Mucosa of rectum (tissue), 2 donors: ENCODE measurements around the gene PTH2R.
"Not testable (repeated sequence)": the region's sequence is repeated elsewhere in the genome, so short reads cannot be mapped to it uniquely, and the experiment has no call there.

Experiments used
- H3K27ac ChIP-seq, 2 donors: one replicate each; pipeline ENCODE4 v1.7.0; 2013; ENCODE audit warnings: inconsistent platforms in 2 of 2, low read depth in 2 of 2, low read length in 2 of 2
- H3K27me3 ChIP-seq, 2 donors: one replicate each; pipeline ENCODE4 v1.7.0; 2013; ENCODE audit warnings: low read length in 2 of 2; ENCODE audit not compliant: control insufficient read depth in 2 of 2, insufficient read depth in 2 of 2
- H3K36me3 ChIP-seq, 2 donors: one replicate each; pipeline ENCODE4 v1.7.0; 2013; ENCODE audit warnings: low read length in 2 of 2; ENCODE audit not compliant: control insufficient read depth in 2 of 2, insufficient read depth in 2 of 2
- H3K4me1 ChIP-seq, 2 donors: one replicate each; pipeline ENCODE4 v1.7.0; 2013; ENCODE audit warnings: low read length in 2 of 2, mild to moderate bottlenecking in 1 of 2; ENCODE audit not compliant: control insufficient read depth in 2 of 2, insufficient read depth in 2 of 2
- H3K4me3 ChIP-seq, 2 donors: one replicate each; pipeline ENCODE4 v1.7.0; 2013; ENCODE audit warnings: low read length in 2 of 2
- H3K9ac ChIP-seq, 2 donors: one replicate each; pipeline ENCODE4 v1.7.0; 2013; ENCODE audit warnings: low read length in 2 of 2, low read depth in 1 of 2, mild to moderate bottlenecking in 1 of 2
- H3K9me3 ChIP-seq, 2 donors: one replicate each; pipeline ENCODE4 v1.7.0; 2013; ENCODE audit warnings: low read length in 2 of 2; ENCODE audit not compliant: control insufficient read depth in 2 of 2
- donor health status: healthy.
- donor health status: Normal muscosa, but diverticular disease.

The PTH2R gene

DNA sequence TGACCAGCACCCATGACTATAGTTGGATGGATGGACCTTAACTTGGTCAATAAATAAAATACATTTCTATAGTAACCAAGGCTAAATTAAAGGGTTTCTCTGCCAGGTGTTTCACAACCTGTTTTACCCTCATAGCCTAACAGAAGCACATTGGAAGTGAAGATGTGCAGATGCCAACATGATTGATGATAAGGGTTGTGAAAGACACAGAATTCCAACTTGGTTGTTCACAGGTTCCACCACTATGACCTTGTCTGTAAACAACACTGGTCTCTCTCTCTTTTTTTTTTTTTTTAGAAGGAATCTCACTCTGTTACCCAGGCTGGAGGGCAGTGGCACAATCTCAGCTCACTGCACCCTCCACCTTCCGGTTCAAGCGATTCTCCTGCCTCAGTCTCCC is 37.5 kb upstream of the PTH2R start:
- Histone ChIP-seq H3K4me1 (no peaks in the 10 kb centered on the region), H3K27ac (no peak overlapping the region), H3K9me3 (no peaks in the 10 kb centered on the region), H3K9ac (no peak overlapping the region), H3K36me3 (no peaks in the 10 kb centered on the region), H3K4me3 (no peak overlapping the region), H3K27me3 (no peaks in the 10 kb centered on the region)

DNA sequence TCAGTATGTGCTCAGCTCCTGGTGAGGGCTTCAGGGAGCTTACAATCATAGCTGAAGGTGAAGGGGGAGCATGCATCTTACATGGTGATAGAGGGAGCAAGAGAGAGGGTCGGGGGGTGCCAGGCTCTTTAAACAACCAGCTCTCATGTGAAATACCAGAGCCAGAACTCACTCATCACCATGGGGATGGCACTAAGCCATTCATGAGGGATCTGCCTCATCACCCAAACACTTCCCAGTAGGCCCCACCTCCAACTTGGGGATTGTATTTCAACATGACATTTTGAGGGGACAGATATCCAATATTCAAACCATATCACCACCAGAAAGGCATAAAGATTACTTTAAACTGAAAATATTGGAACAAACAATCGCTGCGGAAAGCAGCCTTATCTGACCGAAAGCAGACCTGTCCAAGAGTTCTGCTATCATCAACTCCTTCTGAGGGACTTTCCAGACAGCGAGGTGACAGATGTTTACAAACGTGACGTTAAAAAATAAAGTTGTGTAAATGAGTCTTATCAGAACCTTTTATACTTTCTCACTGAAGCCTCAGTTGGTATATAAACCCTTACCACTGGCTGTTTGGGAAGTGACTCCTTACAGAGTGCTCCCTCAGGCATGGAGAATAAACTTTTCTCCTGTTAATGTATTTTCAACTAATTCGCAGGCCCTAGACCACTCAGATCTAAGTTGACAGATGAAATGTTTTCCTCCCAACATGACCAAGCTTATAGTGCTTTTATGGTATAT is 35.5 kb upstream of the PTH2R start:
- Histone ChIP-seq H3K4me1 (no peaks in the 10 kb centered on the region), H3K27me3 (no peaks in the 10 kb centered on the region), H3K27ac (no peak overlapping the region), H3K9ac (no peak overlapping the region), H3K36me3 (no peaks in the 10 kb centered on the region), H3K4me3 (no peak overlapping the region), H3K9me3 (no peaks in the 10 kb centered on the region)

DNA sequence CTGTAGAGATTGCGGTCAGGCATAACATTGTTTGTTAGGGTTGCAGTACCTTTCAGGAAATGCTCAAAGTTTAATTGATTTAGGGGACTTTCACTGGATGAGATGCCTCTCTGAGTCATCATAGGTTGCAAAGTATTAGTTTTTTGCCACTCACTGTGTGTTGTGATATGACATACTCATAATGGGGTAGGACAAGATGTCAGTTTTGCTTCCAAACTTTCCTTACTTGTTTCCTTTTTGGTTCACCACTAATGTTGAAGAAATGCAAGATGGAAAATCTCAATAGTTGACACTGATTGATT is 35.0 kb upstream of the PTH2R start:
- no peaks in the 10 kb centered on the region for H3K9me3 ChIP-seq
- no peaks in the 10 kb centered on the region for H3K27me3 ChIP-seq
- H3K4me1 ChIP-seq, result no peaks in the 10 kb centered on the region
- H3K4me3 ChIP-seq, result no peak overlapping the region
- no peaks in the 10 kb centered on the region for H3K36me3 ChIP-seq
- H3K27ac ChIP-seq, result no peak overlapping the region
- H3K9ac ChIP-seq, result no peak overlapping the region

DNA sequence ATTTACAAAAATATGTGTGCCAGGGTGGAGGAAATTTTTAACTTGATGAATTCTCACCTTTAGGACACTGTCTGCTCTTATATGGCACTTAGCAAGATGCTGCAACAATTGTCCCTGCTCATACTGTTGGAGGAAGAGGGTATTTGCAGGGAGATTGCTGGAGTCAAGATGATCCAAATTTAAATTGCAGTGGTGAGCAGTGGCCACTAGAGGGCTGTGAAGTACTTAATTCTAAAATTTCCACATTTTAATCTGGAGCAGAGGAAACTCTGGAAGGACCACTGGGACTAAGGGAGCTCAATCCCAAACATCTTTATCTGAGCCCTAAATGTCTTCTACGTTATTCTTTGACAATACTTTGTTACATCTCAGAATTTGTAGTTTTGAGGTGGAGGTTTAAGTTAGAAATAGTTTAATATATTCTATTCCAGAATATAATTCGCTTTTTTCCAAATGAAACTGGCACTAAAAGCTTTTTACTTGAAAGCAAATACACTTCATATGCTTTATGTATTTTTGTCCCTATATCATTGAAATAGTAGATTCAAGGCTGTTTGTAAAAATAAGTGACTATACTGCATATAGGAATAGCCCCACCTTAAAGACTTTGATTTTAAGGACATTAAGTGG is 33.0 kb upstream of the PTH2R start:
- Histone ChIP-seq H3K4me1 (no peaks in the 10 kb centered on the region), H3K4me3 (no peak overlapping the region), H3K27me3 (no peaks in the 10 kb centered on the region), H3K9ac (no peak overlapping the region), H3K9me3 (no peaks in the 10 kb centered on the region), H3K36me3 (no peaks in the 10 kb centered on the region), H3K27ac (no peak overlapping the region)

DNA sequence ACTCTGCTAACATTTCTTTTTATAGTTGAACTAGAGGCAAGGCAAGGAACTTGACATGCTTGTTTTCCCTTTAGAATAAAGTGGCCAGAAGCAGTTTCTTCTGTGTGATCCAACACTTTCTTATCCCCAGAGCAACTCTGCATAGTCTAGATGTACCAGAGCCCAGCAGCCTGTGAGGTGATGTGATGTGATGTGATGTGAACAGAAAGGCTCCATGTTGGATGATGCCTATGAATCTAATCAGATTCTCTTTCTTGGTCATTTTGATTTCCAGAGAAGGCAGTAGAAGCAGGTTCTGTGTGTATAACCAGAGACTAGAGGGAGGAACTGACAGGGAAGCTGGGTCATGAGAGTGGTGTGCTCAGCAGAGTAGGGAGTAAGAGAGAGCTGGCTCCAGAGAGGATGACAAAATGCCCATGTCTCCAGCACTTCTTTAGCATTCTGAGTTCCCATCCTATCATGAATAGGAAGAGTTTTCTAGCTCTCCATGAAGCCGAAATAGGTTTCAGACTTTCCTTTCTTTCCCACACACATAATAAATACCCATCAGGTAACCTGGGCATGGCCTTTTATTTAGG is 31.0 kb upstream of the PTH2R start:
- Histone ChIP-seq H3K4me3 (no peak overlapping the region), H3K9me3 (no peaks in the 10 kb centered on the region), H3K9ac (no peak overlapping the region), H3K36me3 (no peaks in the 10 kb centered on the region), H3K27ac (no peak overlapping the region), H3K4me1 (no peaks in the 10 kb centered on the region), H3K27me3 (no peaks in the 10 kb centered on the region)

DNA sequence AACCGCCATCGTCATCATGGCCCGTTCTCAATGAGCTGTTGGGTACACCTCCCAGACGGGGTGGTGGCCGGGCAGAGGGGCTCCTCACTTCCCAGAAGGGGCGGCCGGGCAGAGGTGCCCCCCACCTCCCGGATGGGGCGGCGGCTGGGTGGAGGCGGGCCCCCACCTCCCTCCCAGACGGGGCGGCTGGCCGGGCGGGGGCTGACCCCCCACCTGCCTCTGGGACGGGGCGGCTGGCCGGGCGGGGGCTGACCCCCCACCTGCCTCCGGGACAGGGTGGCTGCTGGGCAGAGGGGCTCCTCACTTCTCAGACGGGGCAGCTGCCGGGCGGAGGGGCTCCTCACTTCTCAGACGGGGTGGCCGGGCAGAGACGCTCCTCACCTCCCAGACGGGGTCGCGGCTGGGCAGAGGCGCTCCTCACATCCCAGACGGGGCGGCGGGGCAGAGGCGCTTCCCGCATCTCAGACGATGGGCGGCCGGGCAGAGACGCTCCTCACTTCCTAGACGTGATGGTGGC is 29.2 kb upstream of the PTH2R start:
- not testable (repeated sequence) for H3K36me3 ChIP-seq, H3K27ac ChIP-seq, H3K27me3 ChIP-seq, H3K9me3 ChIP-seq, H3K4me1 ChIP-seq, H3K9ac ChIP-seq, H3K4me3 ChIP-seq

DNA sequence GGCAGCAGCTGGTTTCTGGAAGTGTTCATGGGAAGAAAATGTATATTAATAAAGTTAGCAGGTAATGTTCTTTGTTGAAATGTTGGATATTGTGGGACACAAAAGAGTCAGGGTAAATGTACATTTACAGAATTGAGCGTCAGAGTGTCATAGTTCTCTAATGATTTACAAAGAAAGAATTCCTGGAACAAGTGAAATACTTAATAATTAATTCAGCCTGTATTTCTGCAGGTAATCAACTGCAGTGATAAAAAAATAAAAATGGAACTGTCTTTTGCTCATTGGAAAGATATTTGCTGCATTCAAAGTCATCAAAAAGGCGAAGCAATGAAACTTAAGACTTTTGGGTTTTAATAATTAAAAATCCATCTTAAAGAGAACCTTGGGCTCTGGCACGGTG is 27.4 kb upstream of the PTH2R start:
- Histone ChIP-seq H3K36me3 (no peaks in the 10 kb centered on the region), H3K4me3 (no peak overlapping the region), H3K4me1 (no peaks in the 10 kb centered on the region), H3K9ac (no peak overlapping the region), H3K27me3 (peaks cover 0 to 2% of the 10 kb centered on the region in 2 donors), H3K27ac (no peak overlapping the region), H3K9me3 (no peaks in the 10 kb centered on the region)

DNA sequence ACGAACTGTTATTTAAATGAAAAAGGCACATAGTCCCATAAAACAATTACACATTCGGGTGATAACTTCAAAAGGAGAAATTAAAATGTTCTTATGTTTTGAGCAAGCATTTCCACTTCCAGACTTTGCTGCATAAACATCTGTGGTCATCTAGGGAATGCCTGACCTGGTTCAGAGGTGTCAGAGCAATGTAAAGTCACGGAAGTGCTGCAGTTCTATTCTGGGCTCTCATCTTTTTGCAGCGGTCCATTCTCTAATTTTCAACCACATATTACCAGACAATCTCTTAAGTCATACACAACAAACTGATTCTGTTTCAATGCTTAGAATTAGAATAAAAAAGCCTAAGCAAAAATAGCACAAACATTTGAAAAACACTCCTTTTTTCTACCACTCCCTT is 22.0 kb upstream of the PTH2R start:
- H3K9ac ChIP-seq, result no peak overlapping the region
- H3K27me3 ChIP-seq, result peaks cover 2% of the 10 kb centered on the region in 2 donors
- H3K4me1 ChIP-seq, result no peaks in the 10 kb centered on the region
- no peak overlapping the region for H3K4me3 ChIP-seq
- no peaks in the 10 kb centered on the region for H3K36me3 ChIP-seq
- H3K27ac ChIP-seq, result no peak overlapping the region
- H3K9me3 ChIP-seq, result no peaks in the 10 kb centered on the region

DNA sequence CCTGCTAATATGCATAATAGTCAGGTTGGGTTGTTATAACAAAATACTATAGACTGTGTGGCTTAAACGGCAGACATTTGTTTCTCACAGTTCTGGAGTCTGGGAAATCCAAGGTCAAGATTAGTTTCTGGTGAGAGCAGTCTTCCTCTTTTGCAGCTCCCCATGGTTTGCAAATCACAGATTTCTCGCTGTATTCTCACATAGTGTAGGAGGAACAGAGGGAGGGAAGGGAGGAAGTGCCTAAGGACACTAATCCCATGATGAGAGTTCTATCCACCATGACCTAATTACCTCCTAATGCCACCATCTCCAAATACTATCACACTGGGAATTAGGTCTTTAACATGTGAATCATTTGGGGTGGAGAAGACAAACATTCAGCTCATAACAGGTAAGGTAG is 20.1 kb upstream of the PTH2R start:
- Histone ChIP-seq H3K36me3 (no peaks in the 10 kb centered on the region), H3K9me3 (no peaks in the 10 kb centered on the region), H3K4me1 (no peaks in the 10 kb centered on the region), H3K4me3 (no peak overlapping the region), H3K9ac (no peak overlapping the region), H3K27me3 (peaks cover 2% of the 10 kb centered on the region in 2 donors), H3K27ac (no peak overlapping the region)

DNA sequence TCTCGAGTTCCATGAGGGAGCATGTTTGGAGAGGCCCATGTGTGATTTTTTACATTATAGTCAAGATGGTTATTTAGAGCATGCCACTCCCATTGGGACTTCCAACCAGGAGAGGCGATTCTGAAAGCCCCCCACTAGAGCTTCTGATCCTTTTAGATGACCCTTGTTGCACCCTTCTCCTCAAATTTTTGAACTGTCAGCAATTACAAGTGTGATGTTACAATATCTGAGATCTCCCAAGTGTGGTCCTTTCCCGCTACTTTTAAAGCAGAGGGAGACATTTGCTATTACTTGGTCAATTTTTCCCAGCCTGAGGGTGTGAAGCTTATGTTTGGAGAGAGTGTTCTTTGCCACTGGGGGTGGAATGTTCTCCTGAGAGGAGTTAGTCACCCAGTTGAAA is 16.7 kb upstream of the PTH2R start:
- Histone ChIP-seq H3K27ac (no peak overlapping the region), H3K4me3 (no peak overlapping the region), H3K36me3 (no peaks in the 10 kb centered on the region), H3K9me3 (peaks cover 0 to 2% of the 10 kb centered on the region in 2 donors), H3K4me1 (no peaks in the 10 kb centered on the region), H3K27me3 (peaks cover 0 to 2% of the 10 kb centered on the region in 2 donors), H3K9ac (no peak overlapping the region)
